Measurements from ENCODE around the gene INTS12. TPM values are rescaled to one million over a fixed set of nuclear protein-coding genes. Genes with fewer than 3 reads are reported as not detected.

Gene INTS12
- total and polyA plus RNA-seq, 9 donors: 8.2 to 24.9 (median 13.4) TPM

- DNase-seq: no peak
- 92 to 96% (median 93%) methylated on average over 2 of the region's 2 CpGs for WGBS, 3 donors
- Histone ChIP-seq H3K4me1 (ENCODE audit: insufficient read depth) (no peaks in the 10 kb centered on the region), H3K27ac (no peak overlapping the region), H3K36me3 (no peaks in the 10 kb centered on the region), H3K27me3 (no peaks in the 10 kb centered on the region), H3K4me3 (no peak overlapping the region), H3K9me3 (no peaks in the 10 kb centered on the region)
- intact Hi-C loops (cut with DNase I): no loop called here
- TF ChIP-seq, protein P1, sequence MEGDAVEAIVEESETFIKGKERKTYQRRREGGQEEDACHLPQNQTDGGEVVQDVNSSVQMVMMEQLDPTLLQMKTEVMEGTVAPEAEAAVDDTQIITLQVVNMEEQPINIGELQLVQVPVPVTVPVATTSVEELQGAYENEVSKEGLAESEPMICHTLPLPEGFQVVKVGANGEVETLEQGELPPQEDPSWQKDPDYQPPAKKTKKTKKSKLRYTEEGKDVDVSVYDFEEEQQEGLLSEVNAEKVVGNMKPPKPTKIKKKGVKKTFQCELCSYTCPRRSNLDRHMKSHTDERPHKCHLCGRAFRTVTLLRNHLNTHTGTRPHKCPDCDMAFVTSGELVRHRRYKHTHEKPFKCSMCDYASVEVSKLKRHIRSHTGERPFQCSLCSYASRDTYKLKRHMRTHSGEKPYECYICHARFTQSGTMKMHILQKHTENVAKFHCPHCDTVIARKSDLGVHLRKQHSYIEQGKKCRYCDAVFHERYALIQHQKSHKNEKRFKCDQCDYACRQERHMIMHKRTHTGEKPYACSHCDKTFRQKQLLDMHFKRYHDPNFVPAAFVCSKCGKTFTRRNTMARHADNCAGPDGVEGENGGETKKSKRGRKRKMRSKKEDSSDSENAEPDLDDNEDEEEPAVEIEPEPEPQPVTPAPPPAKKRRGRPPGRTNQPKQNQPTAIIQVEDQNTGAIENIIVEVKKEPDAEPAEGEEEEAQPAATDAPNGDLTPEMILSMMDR (IDR thresholded peaks at IDR 0.05): no peak
- TF ChIP-seq POLR2A (IDR thresholded peaks at IDR 0.05) (no peak), EP300 (IDR thresholded peaks at IDR 0.05) (no peak)
These were observed 17.1 kb upstream of the INTS12 start for GRCh38 chr4:105725623-105726022.

DNA sequence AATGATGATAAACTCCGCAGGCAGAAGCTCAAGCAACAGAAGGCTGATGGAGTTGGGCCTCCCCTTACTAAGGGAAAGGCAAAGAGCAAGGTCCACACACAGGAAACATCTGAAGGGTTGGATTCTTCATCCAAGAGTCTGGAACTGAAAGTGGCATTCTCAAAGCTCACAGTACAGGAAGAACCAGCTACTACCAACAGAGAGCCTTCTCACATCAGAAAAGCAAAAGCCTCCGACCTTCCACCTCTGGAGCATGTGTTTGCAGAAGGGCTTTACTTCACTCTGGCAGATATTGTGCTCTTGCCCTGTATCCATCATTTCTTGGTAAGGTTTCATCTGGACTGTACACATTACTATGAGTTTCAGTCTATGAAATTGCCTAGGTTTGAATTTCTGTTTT lies 10.7 kb upstream of the INTS12 start:
- intact Hi-C loops (cut with DNase I): no loop called here
- TF ChIP-seq POLR2A (IDR thresholded peaks at IDR 0.05) (no peak), EP300 (IDR thresholded peaks at IDR 0.05) (no peak)
- TF ChIP-seq, protein P1 (IDR thresholded peaks at IDR 0.05): no peak
- no peak overlapping the region for H3K4me3 ChIP-seq
- 92 to 98% (median 98%) methylated on average over 2 of the region's 2 CpGs for WGBS, 3 donors
- no peak overlapping the region for H3K27ac ChIP-seq
- H3K4me1 ChIP-seq (ENCODE audit: insufficient read depth): no peaks in the 10 kb centered on the region
- no peaks in the 10 kb centered on the region for H3K9me3 ChIP-seq
- no peaks in the 10 kb centered on the region for H3K27me3 ChIP-seq
- DNase-seq: no peak
- no peaks in the 10 kb centered on the region for H3K36me3 ChIP-seq

- Histone ChIP-seq H3K27me3 (no peaks in the 10 kb centered on the region), H3K4me3 (no peak overlapping the region), H3K27ac (no peak overlapping the region), H3K36me3 (no peaks in the 10 kb centered on the region), H3K4me1 (ENCODE audit: insufficient read depth) (no peaks in the 10 kb centered on the region), H3K9me3 (no peaks in the 10 kb centered on the region)
- DNase-seq: no peak
- 43 to 45% (median 45%) methylated on average over 4 of the region's 4 CpGs for WGBS, 3 donors
- TF ChIP-seq POLR2A (IDR thresholded peaks at IDR 0.05): no peak
- TF ChIP-seq EP300 (IDR thresholded peaks at IDR 0.05): no peak
- TF ChIP-seq, protein P1 (IDR thresholded peaks at IDR 0.05): no peak
- intact Hi-C loops (cut with DNase I): no loop called here
These were observed 7.3 kb upstream of the INTS12 start for GRCh38 chr4:105715692-105716278.

GRCh38 chr4:105714932-105715331 lies 6.4 kb upstream of the INTS12 start:
- Histone ChIP-seq H3K27ac (no peak overlapping the region), H3K9me3 (no peaks in the 10 kb centered on the region), H3K4me1 (ENCODE audit: insufficient read depth) (no peaks in the 10 kb centered on the region), H3K4me3 (no peak overlapping the region), H3K27me3 (no peaks in the 10 kb centered on the region), H3K36me3 (no peaks in the 10 kb centered on the region)
- DNase-seq: no peak
- intact Hi-C loops (cut with DNase I): no loop called here
- TF ChIP-seq POLR2A (IDR thresholded peaks at IDR 0.05): no peak
- TF ChIP-seq, protein P1 (IDR thresholded peaks at IDR 0.05): no peak
- no peak for TF ChIP-seq EP300 (IDR thresholded peaks at IDR 0.05)
- 79 to 86% (median 83%) methylated on average over 1 of the region's 1 CpG for WGBS, 3 donors
